ENCODE data around the gene CRACR2A.

CRACR2A gene

DNA sequence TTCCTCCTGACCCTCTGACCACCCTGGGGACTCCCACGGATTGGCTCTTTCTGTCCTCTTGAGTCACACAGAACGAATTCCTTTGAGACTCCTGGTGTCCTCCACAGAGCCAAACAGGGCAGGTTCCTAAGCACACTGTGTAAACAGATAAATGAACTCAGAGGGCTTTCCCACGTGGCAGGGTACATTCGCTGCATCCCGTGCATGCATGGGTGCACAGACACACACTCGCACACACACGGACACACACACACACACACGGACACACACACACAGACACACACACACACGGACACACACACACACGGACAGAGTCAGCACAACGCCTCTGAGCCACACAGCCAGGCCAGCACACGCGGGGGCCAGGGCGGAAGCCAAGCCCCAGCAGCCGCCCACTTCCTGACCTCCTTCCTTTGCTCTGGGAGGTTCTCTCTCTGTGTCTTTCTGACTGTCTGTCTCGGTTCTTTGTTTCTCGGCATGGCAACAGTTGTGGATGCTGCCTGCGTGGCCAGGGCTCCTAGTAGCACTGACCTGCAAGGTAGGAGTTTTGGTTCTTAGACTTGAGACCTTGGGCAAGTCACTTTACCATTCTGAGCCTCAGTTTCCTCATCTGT is 706 bp downstream of the CRACR2A start:
- DNase-seq (ENCODE audit: low read depth), result no peak

DNA sequence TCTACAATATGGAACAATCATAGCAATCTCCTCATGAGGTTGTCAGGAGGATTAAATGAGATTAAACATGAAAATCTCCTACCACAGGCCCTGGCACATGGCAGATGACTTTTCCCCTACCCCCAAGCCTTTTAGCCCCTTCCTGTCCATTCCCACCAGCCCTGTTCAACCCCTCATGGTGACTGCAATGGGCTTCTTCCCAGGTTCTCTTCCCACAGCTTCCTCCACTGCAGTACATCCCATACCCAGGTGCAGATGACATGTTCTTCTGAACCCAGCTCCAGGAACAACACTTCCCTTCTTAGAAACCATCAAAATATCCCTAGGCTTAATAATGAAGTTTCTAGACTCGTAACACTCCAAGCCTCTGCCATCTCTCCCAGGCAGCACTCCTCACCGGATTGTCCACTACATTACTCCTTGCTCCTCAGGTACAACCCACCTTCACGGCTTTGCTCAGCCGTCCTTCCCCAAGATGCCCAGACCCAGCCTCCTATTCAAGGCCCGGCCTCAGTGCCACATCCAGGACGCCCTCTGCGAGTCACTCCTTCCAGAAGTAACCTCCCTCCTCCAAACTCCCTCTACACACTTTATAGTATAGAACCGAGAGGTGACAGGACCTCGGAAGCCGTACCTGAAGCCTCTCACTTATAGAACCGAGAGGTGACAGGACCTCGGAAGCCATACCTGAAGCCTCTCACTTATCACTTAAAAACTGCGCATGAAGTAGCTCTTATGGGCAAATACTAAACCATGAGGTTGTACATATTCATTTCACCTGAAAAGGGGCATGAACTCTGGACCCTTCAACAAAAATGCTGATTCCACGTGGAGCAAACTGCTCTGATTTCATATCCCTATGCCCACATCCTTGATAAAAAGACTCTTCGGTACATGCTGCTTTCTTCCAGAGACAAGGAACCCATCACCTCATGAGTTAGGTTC is 1.5 kb downstream of the CRACR2A start:
- DNase-seq (ENCODE audit: low read depth), result no peak

DNA sequence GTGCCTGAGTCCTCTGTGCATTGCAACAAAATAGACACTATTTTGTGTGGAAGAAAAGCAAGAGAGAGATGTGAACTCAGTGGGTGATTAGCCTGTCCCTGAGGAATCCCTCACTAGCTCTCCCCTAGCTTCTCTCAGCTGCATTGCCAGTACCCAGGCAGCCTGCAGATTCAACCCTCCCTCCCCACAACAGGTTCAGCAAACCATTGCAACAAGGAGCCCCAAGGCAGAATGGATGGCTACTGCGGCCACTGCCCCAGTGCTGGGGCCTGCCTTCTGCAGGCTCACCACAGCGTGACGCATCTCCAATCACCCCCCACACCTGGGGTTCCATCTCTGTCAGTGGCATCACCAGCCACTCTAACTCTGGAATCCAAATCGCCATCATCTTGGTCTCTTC is 2.3 kb downstream of the CRACR2A start:
- DNase-seq (ENCODE audit: low read depth), result no peak

DNA sequence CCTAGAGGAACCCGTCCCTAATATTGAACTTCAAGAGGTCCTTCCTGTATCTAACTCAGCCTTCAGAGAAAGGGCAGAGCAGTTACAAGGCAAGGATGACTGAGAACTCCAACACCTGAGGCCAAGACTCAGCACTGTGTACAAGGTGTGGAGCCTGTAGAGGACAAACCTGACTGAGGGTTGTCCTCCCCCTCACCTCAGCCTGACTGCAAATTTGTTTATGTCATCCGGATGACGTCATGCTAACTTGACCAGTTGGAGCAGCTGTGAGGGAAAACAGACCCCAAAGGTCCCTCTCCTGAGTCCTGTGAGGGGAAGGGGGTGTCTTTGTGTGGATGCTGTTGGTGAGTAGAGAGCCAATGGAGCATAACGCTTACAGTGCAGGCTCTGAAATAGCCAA is 4.3 kb downstream of the CRACR2A start:
- DNase-seq (ENCODE audit: low read depth), result no peak

DNA sequence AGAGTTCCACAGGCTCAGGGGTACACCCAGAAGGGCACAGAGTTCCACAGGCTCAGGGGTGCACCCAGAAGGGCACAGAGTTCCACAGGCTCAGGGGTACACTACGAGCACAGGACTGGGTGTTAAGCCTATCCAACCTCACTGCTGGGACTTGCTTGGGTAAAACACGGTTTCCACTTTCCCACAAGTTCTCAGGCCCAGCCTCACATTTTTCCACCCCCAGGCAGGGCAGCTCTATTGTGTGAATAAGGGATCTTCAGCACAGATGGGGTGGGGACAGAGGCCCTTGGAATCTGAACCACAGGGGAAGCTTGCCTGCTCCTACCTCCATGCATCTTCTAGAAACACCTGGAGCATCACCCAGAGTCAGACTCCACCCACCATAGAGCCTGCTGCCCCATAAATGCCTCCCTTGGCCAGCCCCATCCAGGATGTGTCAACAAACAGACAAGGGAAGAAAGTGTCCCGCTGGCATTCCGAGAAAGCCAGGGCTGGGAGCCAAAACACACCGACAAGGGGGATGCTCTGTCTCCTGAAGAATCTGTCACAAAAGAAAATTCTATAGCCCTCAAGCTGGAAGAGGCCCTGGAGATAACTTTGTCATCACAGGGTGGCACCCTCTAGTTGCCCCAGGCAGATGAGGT is 4.8 kb downstream of the CRACR2A start:
- no peak for DNase-seq (ENCODE audit: low read depth)

DNA sequence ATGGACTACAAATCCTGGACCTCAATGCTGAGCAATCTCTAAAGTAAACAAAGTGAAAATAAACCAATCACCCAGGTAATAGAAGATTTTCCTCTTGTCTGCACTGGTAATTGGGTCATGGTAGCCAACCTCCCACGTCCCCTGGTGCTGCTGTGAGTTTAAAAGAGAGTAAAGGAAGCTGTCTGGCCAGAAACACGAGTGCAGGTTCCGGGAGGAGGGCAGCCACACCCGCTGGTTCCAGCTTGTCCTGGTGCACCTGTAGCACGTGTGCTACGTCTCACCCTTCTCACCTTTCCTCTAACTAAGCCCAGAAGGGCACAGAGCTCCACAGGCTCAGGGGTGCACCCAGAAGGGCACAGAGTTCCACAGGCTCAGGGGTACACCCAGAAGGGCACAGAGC is 5.4 kb downstream of the CRACR2A start:
- no peak for DNase-seq (ENCODE audit: low read depth)

DNA sequence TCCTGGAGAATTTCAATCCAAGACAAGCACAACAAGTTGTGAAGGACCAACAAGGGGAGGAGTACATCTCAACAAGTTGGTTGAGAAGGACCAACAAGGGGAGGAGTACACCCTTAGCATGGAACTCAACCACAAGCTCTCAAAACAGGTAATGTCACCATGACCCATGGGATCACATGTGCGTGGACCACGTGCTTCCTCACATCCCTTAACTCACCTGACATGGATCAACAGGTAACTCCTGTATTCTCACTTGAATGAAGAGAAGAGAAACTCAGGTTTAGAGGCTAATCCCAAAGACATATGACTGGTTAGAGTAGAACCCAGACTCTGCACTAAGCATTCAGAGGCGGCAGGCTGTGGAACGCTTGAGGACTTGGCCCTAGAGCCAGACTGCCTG is 6.2 kb downstream of the CRACR2A start:
- DNase-seq (ENCODE audit: low read depth), result no peak

DNA sequence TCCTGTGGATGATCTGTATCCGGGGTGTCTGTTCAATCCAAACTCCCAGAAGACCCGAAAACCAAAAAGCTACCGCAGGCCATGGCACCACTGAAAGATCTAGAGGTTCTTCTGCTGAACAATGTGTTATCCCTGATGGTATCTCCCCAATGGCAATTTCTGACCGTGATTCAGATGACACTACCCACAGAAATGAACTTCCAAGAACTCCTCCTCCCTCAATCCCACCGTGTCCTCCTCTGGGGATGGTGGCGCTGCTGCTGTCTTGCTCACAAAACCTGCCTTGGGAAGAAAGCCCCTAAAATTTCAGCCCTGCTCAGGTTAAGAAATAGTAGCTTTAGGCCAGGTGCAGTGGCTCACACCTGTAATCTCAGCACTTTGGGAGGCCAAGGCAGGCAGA is 7.8 kb downstream of the CRACR2A start:
- no peak for DNase-seq (ENCODE audit: low read depth)

DNA sequence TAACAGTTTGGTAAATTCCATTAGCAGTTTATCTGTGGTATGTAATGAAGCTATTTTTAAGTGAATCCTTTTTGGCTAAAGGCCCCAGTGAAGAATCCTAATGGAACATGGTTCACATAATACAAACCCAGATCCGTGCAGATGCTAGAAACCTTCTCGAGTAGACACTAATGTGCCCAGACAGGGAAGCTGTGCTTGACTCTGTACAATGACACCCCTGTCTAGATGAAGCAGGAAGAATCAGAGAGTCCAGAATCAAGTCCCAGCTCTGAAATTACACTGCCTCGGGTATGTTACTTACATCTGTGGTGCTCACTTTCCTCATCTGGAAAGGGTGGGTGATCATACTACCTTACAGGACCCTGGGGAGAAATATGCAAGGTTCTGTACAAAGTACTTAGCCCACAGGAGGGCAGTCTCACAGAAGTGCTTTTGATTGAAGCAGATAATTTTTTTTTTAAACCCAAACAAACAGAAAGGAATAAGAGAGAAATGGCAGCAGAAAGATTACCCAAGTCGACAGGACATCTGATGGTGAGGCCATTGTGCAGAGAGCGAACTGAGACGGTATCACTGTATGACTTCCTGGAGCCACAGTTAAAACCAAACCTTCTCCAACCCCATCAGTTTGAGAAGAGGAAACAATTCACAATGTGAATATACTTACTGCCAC is 8.5 kb downstream of the CRACR2A start:
- DNase-seq (ENCODE audit: low read depth), result no peak

DNA sequence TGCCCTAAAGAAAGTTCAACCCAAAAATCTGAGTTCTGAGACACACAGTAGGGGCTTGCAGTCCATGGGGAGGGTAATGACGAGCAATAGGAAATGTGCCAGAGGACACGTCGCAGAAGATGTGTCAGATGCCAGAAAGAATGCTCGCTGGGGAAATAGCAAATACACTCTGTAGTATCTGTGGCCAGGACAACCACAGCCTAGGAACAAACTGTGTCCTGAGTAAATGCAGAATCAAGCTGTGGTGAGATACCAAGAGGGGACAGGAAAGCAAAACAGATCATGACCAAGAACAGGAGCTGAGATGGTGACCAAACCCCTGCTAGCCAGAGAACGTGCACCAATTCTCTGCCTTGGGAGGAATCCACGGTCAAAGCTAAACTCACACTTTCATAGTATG is 9.1 kb downstream of the CRACR2A start:
- no peak for DNase-seq (ENCODE audit: low read depth)

DNA sequence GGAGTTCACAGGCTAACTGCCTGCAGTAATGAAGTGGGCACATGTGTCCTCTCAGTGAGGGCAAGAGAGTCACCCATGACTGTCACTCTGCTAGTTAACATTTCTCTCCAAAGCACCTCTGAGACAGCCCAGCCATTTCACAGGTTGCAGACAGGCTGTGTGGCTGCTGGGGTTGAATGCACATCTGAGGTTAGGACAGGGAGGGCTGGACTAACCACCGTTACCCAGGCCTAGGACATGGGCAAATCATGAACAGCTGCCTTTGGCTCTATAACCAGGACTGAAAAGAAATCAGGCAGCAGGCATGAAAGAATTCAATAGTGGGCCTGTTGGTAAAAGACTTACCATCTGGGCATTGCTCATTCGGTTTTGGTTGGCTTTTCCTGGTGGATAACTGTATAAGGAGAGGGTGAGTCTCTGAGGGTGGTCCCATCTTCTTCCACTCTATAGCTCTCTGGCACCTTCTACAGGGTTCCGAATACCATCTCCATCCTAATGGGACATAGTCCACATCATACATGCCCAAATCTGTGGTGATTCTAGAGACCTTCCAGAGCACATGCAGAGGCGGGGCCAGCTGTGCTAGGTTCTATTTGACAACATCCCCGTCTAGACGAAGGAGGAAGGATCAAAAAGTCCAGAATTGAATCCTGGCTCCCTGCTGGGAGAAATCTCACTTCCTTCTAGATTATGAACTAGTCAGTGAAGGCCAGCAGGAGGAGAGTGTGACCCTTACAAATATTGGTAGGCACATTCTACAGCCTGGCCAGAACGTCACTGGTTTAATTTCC is 10.8 kb downstream of the CRACR2A start:
- DNase-seq (ENCODE audit: low read depth), result no peak

DNA sequence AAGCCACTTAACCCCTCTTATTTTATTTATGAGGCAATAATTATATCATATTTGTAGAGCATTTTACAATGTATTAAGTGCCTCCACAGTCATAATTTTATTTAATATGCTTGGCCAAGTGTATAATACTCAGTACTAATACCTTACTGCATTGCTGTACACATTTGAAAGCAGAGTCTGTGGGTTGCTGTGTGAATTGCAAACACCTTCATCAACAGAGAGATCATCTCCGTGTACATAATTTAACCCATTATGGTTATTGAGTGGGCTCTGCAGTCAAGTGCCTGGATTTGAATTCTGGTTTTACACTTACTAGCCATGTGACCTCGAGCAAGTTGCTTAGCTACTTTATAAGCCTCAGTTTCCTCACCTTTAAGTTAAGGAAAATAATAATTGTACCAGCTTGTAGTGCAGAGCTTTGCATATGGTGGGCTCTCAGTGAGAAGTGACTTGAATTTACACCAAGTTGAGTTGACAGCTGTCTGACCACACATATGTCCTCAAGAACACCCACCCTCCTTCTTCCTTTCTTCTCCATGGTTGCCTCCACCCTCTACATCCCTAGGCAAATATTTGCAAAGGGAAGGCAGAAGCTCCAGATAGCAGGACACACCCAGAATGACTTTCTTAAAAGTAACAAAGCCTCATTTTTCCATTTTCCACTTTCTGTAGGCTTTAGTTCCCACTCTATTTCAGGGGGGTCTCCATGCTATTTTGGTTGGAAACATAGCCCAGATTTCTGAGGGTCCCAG is 12.3 kb downstream of the CRACR2A start:
- DNase-seq (ENCODE audit: low read depth), result no peak

DNA sequence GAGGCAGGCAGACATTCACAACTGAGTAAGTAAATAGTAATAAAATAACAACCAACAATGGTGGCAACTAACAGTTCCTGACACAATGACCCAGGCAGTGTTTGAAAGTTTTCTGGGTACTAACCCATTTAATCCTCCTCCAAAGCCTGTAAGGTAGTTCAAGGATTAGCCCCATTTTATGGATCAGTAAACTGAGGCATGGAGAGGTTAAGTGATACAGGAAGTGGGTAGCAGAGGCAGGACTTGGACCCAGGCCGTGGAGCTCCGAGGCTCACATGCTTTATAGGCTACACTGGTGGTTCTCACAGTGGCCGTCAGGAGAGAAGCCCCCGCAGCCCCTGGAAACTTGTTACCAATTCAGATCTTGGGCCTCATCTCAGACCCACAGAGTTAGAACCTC is 17.5 kb downstream of the CRACR2A start:
- no peak for DNase-seq (ENCODE audit: low read depth)

DNA sequence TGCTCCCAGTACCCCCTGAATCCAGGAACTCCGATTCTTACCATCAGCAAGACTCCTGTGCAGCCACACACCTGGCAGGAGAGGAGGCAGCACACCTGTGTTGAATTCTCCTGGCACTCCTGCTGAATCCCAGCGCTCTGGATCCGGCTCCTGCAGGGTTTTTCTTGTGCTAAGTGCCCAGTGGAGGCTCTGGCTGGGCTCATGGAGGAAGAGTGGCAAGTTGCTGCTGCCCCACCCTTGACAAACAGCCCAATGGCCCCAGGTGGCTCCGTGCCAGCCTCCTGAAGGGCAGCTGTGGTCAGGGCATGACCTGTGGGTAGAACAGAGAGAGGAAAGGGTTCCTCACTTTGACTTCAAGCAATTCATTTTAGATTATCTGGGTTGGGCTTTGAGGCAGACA is 20.0 kb downstream of the CRACR2A start:
- DNase-seq (ENCODE audit: low read depth), result no peak

DNA sequence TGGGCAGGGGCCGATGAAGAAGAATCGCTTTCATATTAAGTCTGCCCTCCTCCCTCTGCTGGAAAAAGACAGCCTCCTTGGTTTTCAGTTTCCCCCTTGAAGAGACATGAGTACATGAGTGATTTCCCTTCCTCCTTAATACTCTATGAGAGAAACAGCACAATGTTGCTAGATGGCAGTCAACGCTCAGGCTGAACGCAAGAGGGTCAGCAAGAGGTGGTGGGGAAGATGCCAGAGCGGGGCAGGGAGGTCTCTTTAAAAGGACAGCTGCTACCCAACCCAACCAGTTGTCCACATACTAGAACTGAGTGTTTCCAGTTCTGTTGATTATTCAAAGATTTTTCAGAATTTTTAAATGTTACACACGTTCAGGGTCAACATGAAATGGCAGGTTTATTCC is 22.8 kb downstream of the CRACR2A start:
- no peak for DNase-seq (ENCODE audit: low read depth)

DNA sequence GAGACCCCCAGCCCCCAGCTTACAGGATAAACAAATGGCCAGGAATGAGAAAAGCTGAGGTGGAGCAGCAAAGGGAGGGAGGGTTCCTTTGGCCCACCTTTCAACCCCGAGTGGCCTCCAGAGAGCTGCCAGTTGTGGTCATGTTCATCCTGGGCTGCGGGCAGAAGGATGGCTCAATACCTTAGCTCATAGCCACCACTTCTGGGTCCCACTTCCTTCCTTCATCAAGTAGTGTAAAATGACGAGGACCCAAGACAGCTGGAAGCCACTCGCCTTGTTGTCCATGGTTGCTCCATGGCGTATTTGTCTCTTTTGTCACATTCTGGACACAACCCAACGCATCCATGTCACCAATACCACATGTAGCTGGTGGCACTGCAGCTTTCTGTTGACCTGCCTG is 24.2 kb downstream of the CRACR2A start:
- DNase-seq (ENCODE audit: low read depth), result no peak

DNA sequence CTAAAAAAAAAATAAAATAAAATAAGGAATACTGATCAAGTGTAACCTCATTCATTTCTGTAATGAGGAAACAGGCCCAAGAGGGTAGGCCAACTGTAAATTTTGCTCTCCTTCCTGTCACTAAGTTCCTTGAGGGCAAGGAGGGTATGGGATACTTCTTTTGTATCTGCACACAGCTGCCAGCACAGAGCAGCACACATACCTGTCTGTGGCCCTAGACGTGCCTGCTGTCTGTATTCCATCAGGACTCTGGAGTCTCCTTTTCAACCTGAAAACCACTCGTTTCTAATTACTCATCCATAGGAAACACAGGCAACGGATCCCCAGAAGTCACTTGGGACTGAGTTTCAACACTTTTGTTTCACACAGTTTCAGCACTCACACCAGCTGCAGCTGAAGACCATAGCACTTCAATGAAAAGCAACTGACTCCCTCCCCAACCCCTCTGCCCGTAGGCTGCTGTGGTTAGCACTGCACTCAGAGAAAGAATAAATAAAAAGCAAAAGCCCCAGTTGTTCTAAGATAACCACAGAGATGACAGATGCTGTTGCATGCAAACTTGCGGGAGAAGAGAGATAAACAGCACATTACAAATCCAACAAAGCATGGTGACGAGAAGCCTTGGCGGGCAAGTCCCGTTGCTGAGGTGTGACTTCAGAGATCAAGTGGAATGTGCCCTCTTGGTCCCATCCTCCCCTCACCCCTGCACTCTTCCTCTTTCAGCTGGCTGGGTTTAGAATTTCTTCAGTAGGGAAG is 24.9 kb downstream of the CRACR2A start:
- DNase-seq (ENCODE audit: low read depth), result peak; percentile 58

DNA sequence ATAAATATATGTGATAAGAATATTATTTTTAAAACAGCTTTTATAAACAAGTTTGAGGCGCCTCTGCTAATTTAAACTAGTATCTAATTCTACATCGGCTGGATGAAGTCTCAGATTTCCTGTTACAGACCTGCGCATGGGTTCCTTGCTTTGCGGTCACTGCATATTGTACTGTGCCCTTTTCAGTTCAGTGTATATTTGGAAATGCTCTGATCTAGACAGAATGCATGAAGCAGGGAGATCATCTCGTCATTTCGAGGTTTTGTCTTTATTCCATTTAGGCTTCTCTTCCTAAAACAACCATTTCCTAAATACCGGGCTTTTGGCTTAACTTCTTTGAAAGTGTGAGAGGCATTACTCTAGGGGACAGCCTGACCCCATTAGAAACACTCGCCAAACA is 25.6 kb downstream of the CRACR2A start:
- DNase-seq (ENCODE audit: low read depth), result no peak

DNA sequence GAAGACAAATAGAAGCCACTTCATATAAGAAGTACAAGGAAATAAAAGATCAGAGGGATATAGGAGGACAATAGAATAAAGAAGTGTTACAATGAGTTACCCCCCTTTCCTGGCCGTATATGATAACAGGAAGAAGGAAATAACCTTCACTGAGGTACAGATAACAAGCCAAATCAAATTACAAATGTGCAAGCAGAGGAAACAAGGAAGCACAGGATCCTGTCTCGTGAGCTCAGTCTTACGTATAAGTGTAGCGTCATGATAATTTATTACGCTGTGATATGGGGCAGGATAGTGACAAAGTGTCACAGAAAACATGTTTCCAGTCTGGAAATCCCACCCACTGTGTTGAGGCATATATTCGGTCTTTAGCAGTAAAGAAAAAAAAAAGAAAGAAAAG is 26.5 kb downstream of the CRACR2A start:
- no peak for DNase-seq (ENCODE audit: low read depth)

DNA sequence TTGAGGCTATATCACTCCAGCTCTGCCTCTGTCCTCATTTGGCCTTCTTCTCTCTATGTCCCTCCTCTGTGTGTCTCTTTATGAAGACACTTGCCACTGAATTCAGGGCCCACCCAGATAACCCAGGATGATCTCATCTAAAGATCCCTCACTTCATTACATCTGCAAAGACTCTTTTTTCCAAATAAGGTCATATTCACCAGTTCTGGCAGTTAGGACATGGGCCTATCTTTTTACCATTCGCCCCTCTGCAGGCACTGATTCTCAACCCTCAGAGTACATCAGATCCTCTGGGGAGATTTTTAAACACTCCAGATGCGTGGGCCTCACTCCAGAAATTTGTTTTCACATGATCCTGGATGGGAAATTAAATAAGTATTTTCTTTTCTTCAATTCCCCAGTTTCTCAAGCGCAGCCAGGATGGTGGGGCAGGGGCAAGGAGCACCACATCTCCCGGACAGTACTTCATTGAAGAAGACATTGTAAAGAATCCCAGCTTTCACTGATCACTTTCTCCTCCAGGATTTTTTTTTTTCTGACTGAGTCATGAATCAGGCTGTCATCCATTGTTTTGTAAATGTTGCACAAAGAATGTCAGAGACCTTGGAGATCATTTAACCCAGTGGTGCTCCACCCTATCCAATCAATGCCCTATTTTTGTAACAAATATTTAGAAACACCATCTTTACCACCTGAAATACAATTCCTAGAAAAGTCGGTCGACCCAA is 27.4 kb downstream of the CRACR2A start:
- DNase-seq (ENCODE audit: low read depth), result peak; percentile 27

All from stromal cell of bone marrow (primary cell).